HG03442 (cell line): ENCODE measurements around the gene MYBBP1A.

Experiments used
- ATAC-seq: cut with Tn5 transposase; IDR thresholded peaks from one replicate; pipeline ENCODE4 v1.9.1; 2021; ENCODE audit warnings: mild to moderate bottlenecking, moderate library complexity; ENCODE audit not compliant: unreplicated experiment

The MYBBP1A gene

GRCh38 chr17:4574448-4575045 is 19.4 kb upstream of the MYBBP1A start:
- ATAC-seq: no peak

- no peak for ATAC-seq
Observed at GRCh38 chr17:4573669-4574068, 18.5 kb upstream of the MYBBP1A start.

- ATAC-seq: no peak
Observed at GRCh38 chr17:4573115-4573514, 17.9 kb upstream of the MYBBP1A start.

GRCh38 chr17:4572131-4572530 is 16.9 kb upstream of the MYBBP1A start:
- ATAC-seq: no peak

GRCh38 chr17:4569591-4569990 is 14.4 kb upstream of the MYBBP1A start:
- ATAC-seq: no peak

GRCh38 chr17:4566785-4567184 is 11.6 kb upstream of the MYBBP1A start:
- no peak for ATAC-seq

- no peak for ATAC-seq
Observed at GRCh38 chr17:4565209-4566141, 10.3 kb upstream of the MYBBP1A start.

GRCh38 chr17:4562015-4562969 is 7.1 kb upstream of the MYBBP1A start:
- no peak for ATAC-seq

GRCh38 chr17:4560837-4561256 is 5.7 kb upstream of the MYBBP1A start:
- no peak for ATAC-seq

GRCh38 chr17:4560421-4560820 is 5.2 kb upstream of the MYBBP1A start, which contains the start of gene GGT6:
Gene GGT6, minus strand, starts transcription at chr17:4560577. Its CDS starts 56 bp downstream, at chr17:4560521.
- ATAC-seq: no peak

- ATAC-seq: no peak
Observed at GRCh38 chr17:4559966-4560365, 4.8 kb upstream of the MYBBP1A start.

- ATAC-seq: no peak
Observed at GRCh38 chr17:4559139-4559791, 4.1 kb upstream of the MYBBP1A start.

GRCh38 chr17:4558347-4558971 is 3.3 kb upstream of the MYBBP1A start:
- no peak for ATAC-seq

GRCh38 chr17:4557626-4558346 is 2.6 kb upstream of the MYBBP1A start:
- ATAC-seq: no peak

GRCh38 chr17:4556996-4557395 is 1.8 kb upstream of the MYBBP1A start:
- no peak for ATAC-seq

- no peak for ATAC-seq
Observed at GRCh38 chr17:4555873-4556759, 932 bp upstream of the MYBBP1A start.

- ATAC-seq: no peak
Observed at GRCh38 chr17:4554441-4554996, 665 bp downstream of the MYBBP1A start.

GRCh38 chr17:4553669-4554068 is 1.5 kb downstream of the MYBBP1A start:
- ATAC-seq: no peak
